Type B pancreatic cell (in vitro differentiated cells): Measurements from ENCODE around the gene HDAC2. TPM values are rescaled to one million over a fixed set of nuclear protein-coding genes. Genes with fewer than 3 reads are reported as not detected.

Experiments
- DNase-seq: peaks from one replicate; pipeline ENCODE4 v3.0.0; 2021; ENCODE audit warnings: mixed read lengths; ENCODE audit not compliant: unreplicated experiment; ENCODE audit errors: extremely low spot score
- H3K27ac Mint-ChIP-seq: 2 replicates; pipeline ENCODE4 v1.8.0; 2021; ENCODE audit warnings: mild to moderate bottlenecking, mixed read lengths
- H3K27me3 Mint-ChIP-seq: 2 replicates; pipeline ENCODE4 v1.8.0; 2021; ENCODE audit warnings: mixed read lengths
- H3K36me3 Mint-ChIP-seq: 2 replicates; pipeline ENCODE4 v1.8.0; 2021; ENCODE audit warnings: mixed read lengths
- H3K4me1 Mint-ChIP-seq: one replicate; pipeline ENCODE4 v1.8.0; 2021; ENCODE audit warnings: mixed read lengths; ENCODE audit not compliant: unreplicated experiment
- H3K4me3 Mint-ChIP-seq: 2 replicates; pipeline ENCODE4 v1.8.0; 2021; ENCODE audit warnings: mild to moderate bottlenecking, mixed read lengths
- H3K9me3 Mint-ChIP-seq: 2 replicates; pipeline ENCODE4 v1.8.0; 2021; ENCODE audit warnings: mixed read lengths
- total RNA-seq: library from RNA; stranded (reverse); gene quantifications from 2 replicates; pipeline ENCODE4 v1.2.1, GENCODE V29; 2021; ENCODE audit warnings: low replicate concordance
- TF ChIP-seq, protein P1 (sequence below): fragments of 200-600 bp; sonication (generic); conservative IDR thresholded peaks from 2 replicates; pipeline ENCODE4 v1.5.0; 2021; ENCODE audit warnings: antibody characterized with exemption, mild to moderate bottlenecking

HDAC2 gene
- total RNA-seq, 1 donor from 2014 or later, result 232 TPM

- Mint-ChIP-seq H3K27me3 (no peaks in the 10 kb centered on the region), H3K27ac (no peak overlapping the region), H3K4me3 (no peak overlapping the region), H3K9me3 (no peaks in the 10 kb centered on the region), H3K4me1 (no peaks in the 10 kb centered on the region), H3K36me3 (no peaks in the 10 kb centered on the region)
- DNase-seq, result no peak
- TF ChIP-seq, protein P1, sequence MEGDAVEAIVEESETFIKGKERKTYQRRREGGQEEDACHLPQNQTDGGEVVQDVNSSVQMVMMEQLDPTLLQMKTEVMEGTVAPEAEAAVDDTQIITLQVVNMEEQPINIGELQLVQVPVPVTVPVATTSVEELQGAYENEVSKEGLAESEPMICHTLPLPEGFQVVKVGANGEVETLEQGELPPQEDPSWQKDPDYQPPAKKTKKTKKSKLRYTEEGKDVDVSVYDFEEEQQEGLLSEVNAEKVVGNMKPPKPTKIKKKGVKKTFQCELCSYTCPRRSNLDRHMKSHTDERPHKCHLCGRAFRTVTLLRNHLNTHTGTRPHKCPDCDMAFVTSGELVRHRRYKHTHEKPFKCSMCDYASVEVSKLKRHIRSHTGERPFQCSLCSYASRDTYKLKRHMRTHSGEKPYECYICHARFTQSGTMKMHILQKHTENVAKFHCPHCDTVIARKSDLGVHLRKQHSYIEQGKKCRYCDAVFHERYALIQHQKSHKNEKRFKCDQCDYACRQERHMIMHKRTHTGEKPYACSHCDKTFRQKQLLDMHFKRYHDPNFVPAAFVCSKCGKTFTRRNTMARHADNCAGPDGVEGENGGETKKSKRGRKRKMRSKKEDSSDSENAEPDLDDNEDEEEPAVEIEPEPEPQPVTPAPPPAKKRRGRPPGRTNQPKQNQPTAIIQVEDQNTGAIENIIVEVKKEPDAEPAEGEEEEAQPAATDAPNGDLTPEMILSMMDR, result peak; percentile 76
Measured at GRCh38 chr6:113980937-113981554, 10.1 kb upstream of the HDAC2 start.

GRCh38 chr6:113979937-113980336 lies 9.0 kb upstream of the HDAC2 start:
- DNase-seq, result no peak
- H3K27me3 Mint-ChIP-seq, result no peaks in the 10 kb centered on the region
- TF ChIP-seq, protein P1, result no peak
- no peaks in the 10 kb centered on the region for H3K9me3 Mint-ChIP-seq
- H3K36me3 Mint-ChIP-seq, result no peaks in the 10 kb centered on the region
- H3K27ac Mint-ChIP-seq, result no peak overlapping the region
- H3K4me3 Mint-ChIP-seq, result no peak overlapping the region
- H3K4me1 Mint-ChIP-seq, result no peaks in the 10 kb centered on the region

GRCh38 chr6:113978084-113978675 lies 7.2 kb upstream of the HDAC2 start:
- DNase-seq, result no peak
- H3K27ac Mint-ChIP-seq, result no peak overlapping the region
- no peaks in the 10 kb centered on the region for H3K4me1 Mint-ChIP-seq
- TF ChIP-seq, protein P1, result no peak
- no peak overlapping the region for H3K4me3 Mint-ChIP-seq
- H3K36me3 Mint-ChIP-seq, result no peaks in the 10 kb centered on the region
- no peaks in the 10 kb centered on the region for H3K9me3 Mint-ChIP-seq
- no peaks in the 10 kb centered on the region for H3K27me3 Mint-ChIP-seq

GRCh38 chr6:113976806-113977205 lies 5.9 kb upstream of the HDAC2 start:
- peaks cover 8% of the 10 kb centered on the region for H3K4me1 Mint-ChIP-seq
- DNase-seq, result no peak
- no peaks in the 10 kb centered on the region for H3K36me3 Mint-ChIP-seq
- no peak overlapping the region for H3K27ac Mint-ChIP-seq
- TF ChIP-seq, protein P1, result no peak
- H3K4me3 Mint-ChIP-seq, result no peak overlapping the region
- H3K27me3 Mint-ChIP-seq, result no peaks in the 10 kb centered on the region
- H3K9me3 Mint-ChIP-seq, result no peaks in the 10 kb centered on the region

GRCh38 chr6:113971741-113972140 lies 793 bp upstream of the HDAC2 start:
- TF ChIP-seq, protein P1, result no peak
- H3K36me3 Mint-ChIP-seq, result peaks cover 11% of the 10 kb centered on the region
- no peaks in the 10 kb centered on the region for H3K9me3 Mint-ChIP-seq
- H3K27ac Mint-ChIP-seq, result peak overlapping the region; percentile 98
- DNase-seq, result no peak
- peaks cover 29% of the 10 kb centered on the region for H3K4me1 Mint-ChIP-seq
- H3K4me3 Mint-ChIP-seq, result peak overlapping the region; percentile 99
- H3K27me3 Mint-ChIP-seq, result no peaks in the 10 kb centered on the region
